Measurements from ENCODE around the gene SNCG. TPM values are rescaled to one million over a fixed set of nuclear protein-coding genes. Genes with fewer than 3 reads are reported as not detected.
"Not testable (repeated sequence)": the region's sequence is repeated elsewhere in the genome, so short reads cannot be mapped to it uniquely, and the experiment has no call there.

SNCG gene
- polyA plus RNA-seq, 2 of the 4 experiments (the other 2 are of a cell fraction) = 7.4 to 17.9 TPM

DNA sequence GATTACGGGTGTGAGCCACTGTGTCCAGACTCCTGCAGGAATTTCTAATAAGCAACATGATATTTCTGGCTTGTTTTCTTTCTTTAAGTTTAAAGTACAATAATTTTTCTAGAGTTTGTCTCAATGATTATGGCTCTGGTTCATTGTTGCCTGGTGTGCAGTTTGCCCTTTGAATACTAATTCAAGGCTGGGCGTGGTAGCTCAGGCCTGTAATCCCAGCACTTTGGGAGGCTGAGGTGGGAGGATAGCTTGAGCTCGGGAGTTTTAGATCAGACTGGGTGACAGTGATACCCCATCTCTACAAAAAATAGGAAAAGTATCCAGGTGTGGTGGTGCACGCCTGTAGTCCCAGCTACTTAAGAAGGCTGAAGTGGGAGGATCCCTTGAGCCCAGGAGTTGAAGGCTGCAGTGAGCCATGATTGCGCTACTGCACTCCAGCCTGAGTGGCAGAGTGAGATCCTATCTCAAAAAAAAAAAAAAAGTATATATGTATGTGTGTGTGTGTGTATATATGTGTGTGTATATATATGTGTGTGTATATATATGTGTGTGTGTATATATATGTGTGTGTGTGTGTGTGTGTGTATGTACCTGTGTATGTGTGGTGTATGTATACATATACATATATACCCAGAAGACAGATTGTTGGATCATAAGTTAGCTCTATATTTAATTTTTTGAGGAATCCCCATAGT is 18.1 kb downstream of the SNCG start:
- DNase-seq (ENCODE audit: low read depth in 1 of 2, low spot score in 1 of 2) (no peak), ATAC-seq (no peak), FAIRE-seq (no peak)
- TF ChIP-seq ESRRA (IDR thresholded peaks at IDR 0.05; ENCODE audit: borderline replicate concordance, low read length) = no peak
- TF ChIP-seq EHF (CRISPR knock-in tag; IDR thresholded peaks at IDR 0.05) = no peak
- TF ChIP-seq CBX2 (IDR thresholded peaks at IDR 0.05; ENCODE audit: borderline replicate concordance, low read depth) = no peak
- TF ChIP-seq HDAC2 (IDR thresholded peaks at IDR 0.05) = no peak
- TF ChIP-seq, protein P1, sequence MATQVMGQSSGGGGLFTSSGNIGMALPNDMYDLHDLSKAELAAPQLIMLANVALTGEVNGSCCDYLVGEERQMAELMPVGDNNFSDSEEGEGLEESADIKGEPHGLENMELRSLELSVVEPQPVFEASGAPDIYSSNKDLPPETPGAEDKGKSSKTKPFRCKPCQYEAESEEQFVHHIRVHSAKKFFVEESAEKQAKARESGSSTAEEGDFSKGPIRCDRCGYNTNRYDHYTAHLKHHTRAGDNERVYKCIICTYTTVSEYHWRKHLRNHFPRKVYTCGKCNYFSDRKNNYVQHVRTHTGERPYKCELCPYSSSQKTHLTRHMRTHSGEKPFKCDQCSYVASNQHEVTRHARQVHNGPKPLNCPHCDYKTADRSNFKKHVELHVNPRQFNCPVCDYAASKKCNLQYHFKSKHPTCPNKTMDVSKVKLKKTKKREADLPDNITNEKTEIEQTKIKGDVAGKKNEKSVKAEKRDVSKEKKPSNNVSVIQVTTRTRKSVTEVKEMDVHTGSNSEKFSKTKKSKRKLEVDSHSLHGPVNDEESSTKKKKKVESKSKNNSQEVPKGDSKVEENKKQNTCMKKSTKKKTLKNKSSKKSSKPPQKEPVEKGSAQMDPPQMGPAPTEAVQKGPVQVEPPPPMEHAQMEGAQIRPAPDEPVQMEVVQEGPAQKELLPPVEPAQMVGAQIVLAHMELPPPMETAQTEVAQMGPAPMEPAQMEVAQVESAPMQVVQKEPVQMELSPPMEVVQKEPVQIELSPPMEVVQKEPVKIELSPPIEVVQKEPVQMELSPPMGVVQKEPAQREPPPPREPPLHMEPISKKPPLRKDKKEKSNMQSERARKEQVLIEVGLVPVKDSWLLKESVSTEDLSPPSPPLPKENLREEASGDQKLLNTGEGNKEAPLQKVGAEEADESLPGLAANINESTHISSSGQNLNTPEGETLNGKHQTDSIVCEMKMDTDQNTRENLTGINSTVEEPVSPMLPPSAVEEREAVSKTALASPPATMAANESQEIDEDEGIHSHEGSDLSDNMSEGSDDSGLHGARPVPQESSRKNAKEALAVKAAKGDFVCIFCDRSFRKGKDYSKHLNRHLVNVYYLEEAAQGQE (IDR thresholded peaks at IDR 0.05) = no peak
- no peak for TF ChIP-seq KDM1A (IDR thresholded peaks at IDR 0.05; ENCODE audit: low read depth)
- no peak for TF ChIP-seq HOXB13 (CRISPR knock-in tag; IDR thresholded peaks at IDR 0.05; ENCODE audit: low read depth)
- no peak for TF ChIP-seq POLR2A (IDR thresholded peaks at IDR 0.05; ENCODE audit: low read length)
- TF ChIP-seq ATOH8 (CRISPR knock-in tag; IDR thresholded peaks at IDR 0.05; ENCODE audit: low read depth) = no peak
- TF ChIP-seq, protein P2, sequence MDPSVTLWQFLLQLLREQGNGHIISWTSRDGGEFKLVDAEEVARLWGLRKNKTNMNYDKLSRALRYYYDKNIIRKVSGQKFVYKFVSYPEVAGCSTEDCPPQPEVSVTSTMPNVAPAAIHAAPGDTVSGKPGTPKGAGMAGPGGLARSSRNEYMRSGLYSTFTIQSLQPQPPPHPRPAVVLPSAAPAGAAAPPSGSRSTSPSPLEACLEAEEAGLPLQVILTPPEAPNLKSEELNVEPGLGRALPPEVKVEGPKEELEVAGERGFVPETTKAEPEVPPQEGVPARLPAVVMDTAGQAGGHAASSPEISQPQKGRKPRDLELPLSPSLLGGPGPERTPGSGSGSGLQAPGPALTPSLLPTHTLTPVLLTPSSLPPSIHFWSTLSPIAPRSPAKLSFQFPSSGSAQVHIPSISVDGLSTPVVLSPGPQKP (IDR thresholded peaks at IDR 0.05; ENCODE audit: low read depth, low read length) = no peak
- no peak for TF ChIP-seq MAX (IDR thresholded peaks at IDR 0.05)
- 91% methylated on average over 5 of the region's 5 CpGs for WGBS (ENCODE audit: missing lambda C conversion rate)
- ChIA-PET POLR2A (no interaction called here), CTCF (interaction anchor here (0.6 to 2.1 kb wide), 4 partner anchors 10 to 400 kb away, joined by 3 to 7 read pairs (median 3); partner anchors contain the start of gene MMRN2)
- peaks cover 39% of the 10 kb centered on the region for H3K4me1 ChIP-seq
- H3K4me2 ChIP-seq = no peak overlapping the region
- no peaks in the 10 kb centered on the region for H3K9me3 ChIP-seq
- H3K27ac ChIP-seq = no peak overlapping the region
- H3K4me3 ChIP-seq = no peak overlapping the region

DNA sequence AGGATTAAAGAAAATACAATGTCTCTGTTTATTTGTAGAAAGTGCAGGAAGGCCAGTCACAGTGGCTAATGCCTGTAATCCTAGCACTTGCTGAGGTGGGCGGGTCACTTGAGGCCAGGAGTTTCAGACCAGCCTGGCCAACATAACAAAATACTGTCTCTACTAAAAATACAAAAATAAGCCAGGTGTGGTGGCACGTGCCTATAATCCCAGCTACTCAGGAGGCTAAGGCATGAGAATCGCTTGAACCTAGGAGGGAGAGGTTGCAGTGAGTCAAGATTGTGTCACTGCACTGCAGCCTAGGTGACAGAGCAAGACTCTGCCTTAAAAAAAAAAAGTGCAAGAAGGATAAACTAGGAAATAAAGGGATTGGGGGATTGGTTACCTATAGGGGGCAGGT is 20.1 kb downstream of the SNCG start:
- CTCF ChIA-PET; FAIRE-seq; H3K4me3 ChIP-seq; POLR2A ChIA-PET; DNase-seq (ENCODE audit: low read depth in 1 of 2, low spot score in 1 of 2); ATAC-seq; H3K9me3 ChIP-seq; H3K4me2 ChIP-seq; H3K27ac ChIP-seq: not testable (repeated sequence)
- TF ChIP-seq BHLHE40 (IDR thresholded peaks at IDR 0.05; ENCODE audit: low read depth, low read length) = 0 out of 2 replicates have a peak, but pooled peaks have one; percentile 8
- H3K4me1 ChIP-seq = peaks cover 28% of the 10 kb centered on the region
- 34% methylated on average over 3 of the region's 3 CpGs for WGBS (ENCODE audit: missing lambda C conversion rate)

DNA sequence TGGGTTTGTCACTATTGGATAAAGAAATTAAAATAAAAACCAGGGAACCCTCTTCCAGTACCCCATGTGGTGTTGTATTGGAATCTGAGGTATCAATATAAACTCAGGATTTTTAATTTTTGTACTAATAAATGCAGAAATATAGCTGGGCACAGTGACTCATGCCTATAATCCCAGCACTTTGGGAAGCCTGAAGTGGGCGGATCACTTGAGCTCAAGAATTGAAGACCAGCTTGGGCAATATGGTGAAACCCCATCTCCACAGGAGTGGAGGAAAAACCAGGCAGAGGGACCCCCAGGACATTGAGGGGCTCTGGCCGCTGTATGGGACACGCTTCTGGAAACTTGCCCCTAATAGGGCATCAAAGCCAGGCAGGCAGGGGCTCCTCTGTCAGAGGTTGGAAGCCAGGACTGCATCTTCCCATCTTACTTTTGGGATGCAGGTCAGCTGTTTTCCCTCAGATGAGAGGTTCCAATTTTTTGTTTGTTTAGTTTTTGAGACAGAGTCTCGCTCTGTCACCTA is 21.0 kb downstream of the SNCG start:
- ATAC-seq (0 out of 6 replicates have a peak, but pooled peaks of 1 of the 2 experiments have one; percentile 22), DNase-seq (ENCODE audit: low read depth in 1 of 2, low spot score in 1 of 2) (no peak), FAIRE-seq (no peak)
- H3K9me3 ChIP-seq = no peaks in the 10 kb centered on the region
- peaks cover 26% of the 10 kb centered on the region for H3K4me1 ChIP-seq
- H3K4me3 ChIP-seq = no peak overlapping the region
- WGBS (ENCODE audit: missing lambda C conversion rate) = 87% methylated on average over 4 of the region's 4 CpGs
- H3K27ac ChIP-seq = no peak overlapping the region
- peak overlapping the region; percentile 32; the same call in 1 of the 3 replicates for H3K4me2 ChIP-seq
- ChIA-PET CTCF (interaction anchor here (1.1 to 1.4 kb wide), 2 partner anchors 10 to 13 kb away, joined by 3 to 4 read pairs; no protein-coding TSS in a partner anchor), POLR2A (no interaction called here)
- TF ChIP-seq EP300 (IDR thresholded peaks at IDR 0.05) = no peak
- TF ChIP-seq GATA3 (IDR thresholded peaks at IDR 0.05; ENCODE audit: borderline replicate concordance) = no peak
- no peak for TF ChIP-seq BCL3 (IDR thresholded peaks at IDR 0.05)
- TF ChIP-seq CHD2 (IDR thresholded peaks at IDR 0.05; ENCODE audit: low read length, partially characterized antibody) = no peak
- TF ChIP-seq, protein P3, sequence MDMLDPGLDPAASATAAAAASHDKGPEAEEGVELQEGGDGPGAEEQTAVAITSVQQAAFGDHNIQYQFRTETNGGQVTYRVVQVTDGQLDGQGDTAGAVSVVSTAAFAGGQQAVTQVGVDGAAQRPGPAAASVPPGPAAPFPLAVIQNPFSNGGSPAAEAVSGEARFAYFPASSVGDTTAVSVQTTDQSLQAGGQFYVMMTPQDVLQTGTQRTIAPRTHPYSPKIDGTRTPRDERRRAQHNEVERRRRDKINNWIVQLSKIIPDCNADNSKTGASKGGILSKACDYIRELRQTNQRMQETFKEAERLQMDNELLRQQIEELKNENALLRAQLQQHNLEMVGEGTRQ (IDR thresholded peaks at IDR 0.05) = no peak
- TF ChIP-seq CEBPB (IDR thresholded peaks at IDR 0.05) = no peak
- TF ChIP-seq RCOR1 (IDR thresholded peaks at IDR 0.05; ENCODE audit: low read depth, low read length) = no peak
- TF ChIP-seq JUNB (IDR thresholded peaks at IDR 0.05) = no peak
- TF ChIP-seq HDAC2 (IDR thresholded peaks at IDR 0.05) = no peak
- no peak for TF ChIP-seq JUN (IDR thresholded peaks at IDR 0.05)
- no peak for TF ChIP-seq TP53 (CRISPR knock-in tag; IDR thresholded peaks at IDR 0.05)
- no peak for TF ChIP-seq CBX2 (IDR thresholded peaks at IDR 0.05; ENCODE audit: borderline replicate concordance, low read depth)
- no peak for TF ChIP-seq FOSB (CRISPR knock-in tag; IDR thresholded peaks at IDR 0.05)
- no peak for TF ChIP-seq ZNF302 (CRISPR knock-in tag; IDR thresholded peaks at IDR 0.05)
- no peak for TF ChIP-seq HEYL (CRISPR knock-in tag; IDR thresholded peaks at IDR 0.05)
- TF ChIP-seq NFE2L2 (conservative IDR thresholded peaks at IDR 0.05; ENCODE audit: low read length) = no peak
- TF ChIP-seq HOXB13 (CRISPR knock-in tag; IDR thresholded peaks at IDR 0.05; ENCODE audit: low read depth) = no peak
- no peak for TF ChIP-seq MAX (IDR thresholded peaks at IDR 0.05)
